ENCODE measurements around the gene CLMN. TPM values are rescaled to one million over a fixed set of nuclear protein-coding genes. Genes with fewer than 3 reads are reported as not detected.

Gene CLMN
- total and polyA plus RNA-seq, 10 of the 15 experiments (the other 5 are each of a cell fraction or from before 2014, with no cell fraction given): 7.8 to 49.3 (median 18.5) TPM

DNA sequence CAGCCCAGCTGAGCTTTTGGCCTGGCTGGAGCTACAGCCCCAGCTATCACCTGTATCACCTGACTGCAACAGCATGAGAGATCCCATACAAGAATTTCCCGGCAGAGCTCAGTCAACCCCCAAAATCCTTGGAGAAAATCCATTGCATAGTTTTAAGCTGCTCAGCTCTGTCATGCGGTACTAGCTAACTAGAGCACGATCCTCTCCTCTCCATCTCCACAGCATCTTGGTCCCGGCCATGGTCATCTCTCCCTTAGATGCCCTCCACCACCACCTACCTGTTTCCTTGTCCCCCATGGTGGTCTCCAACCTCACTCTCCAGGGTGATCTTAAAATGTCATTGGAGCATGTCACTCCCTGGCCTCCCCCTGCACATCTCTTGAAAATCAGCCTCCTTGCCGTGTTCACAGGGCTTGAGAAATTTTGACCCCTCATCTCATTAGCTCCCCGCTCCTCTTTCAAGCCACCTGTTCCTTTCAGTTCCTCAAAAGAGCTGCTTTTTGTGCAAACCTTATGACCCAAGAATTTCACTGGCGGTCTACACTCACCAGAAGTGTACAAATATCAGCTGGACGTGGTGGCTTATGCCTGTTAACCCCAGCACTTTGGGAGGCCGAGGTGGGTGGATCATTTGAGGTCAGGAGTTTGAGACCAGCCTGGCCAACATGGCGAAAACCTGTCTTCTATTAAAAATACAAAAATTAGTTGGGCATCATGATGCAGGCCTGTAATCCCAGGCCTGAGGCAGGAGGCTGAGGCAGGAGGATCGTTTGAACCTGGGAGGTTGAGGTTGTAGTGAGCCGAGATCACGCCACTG, 8.1 kb upstream of the CLMN start (continued):
- TF ChIP-seq, protein P1, sequence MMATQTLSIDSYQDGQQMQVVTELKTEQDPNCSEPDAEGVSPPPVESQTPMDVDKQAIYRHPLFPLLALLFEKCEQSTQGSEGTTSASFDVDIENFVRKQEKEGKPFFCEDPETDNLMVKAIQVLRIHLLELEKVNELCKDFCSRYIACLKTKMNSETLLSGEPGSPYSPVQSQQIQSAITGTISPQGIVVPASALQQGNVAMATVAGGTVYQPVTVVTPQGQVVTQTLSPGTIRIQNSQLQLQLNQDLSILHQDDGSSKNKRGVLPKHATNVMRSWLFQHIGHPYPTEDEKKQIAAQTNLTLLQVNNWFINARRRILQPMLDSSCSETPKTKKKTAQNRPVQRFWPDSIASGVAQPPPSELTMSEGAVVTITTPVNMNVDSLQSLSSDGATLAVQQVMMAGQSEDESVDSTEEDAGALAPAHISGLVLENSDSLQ (IDR thresholded peaks at IDR 0.05): peak; percentile 55
- TF ChIP-seq, protein P2, sequence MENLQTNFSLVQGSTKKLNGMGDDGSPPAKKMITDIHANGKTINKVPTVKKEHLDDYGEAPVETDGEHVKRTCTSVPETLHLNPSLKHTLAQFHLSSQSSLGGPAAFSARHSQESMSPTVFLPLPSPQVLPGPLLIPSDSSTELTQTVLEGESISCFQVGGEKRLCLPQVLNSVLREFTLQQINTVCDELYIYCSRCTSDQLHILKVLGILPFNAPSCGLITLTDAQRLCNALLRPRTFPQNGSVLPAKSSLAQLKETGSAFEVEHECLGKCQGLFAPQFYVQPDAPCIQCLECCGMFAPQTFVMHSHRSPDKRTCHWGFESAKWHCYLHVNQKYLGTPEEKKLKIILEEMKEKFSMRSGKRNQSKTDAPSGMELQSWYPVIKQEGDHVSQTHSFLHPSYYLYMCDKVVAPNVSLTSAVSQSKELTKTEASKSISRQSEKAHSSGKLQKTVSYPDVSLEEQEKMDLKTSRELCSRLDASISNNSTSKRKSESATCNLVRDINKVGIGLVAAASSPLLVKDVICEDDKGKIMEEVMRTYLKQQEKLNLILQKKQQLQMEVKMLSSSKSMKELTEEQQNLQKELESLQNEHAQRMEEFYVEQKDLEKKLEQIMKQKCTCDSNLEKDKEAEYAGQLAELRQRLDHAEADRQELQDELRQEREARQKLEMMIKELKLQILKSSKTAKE (IDR thresholded peaks at IDR 0.05; ENCODE audit: low read depth, poor library complexity, severe bottlenecking): peak; percentile 93
- TF ChIP-seq, protein P3, sequence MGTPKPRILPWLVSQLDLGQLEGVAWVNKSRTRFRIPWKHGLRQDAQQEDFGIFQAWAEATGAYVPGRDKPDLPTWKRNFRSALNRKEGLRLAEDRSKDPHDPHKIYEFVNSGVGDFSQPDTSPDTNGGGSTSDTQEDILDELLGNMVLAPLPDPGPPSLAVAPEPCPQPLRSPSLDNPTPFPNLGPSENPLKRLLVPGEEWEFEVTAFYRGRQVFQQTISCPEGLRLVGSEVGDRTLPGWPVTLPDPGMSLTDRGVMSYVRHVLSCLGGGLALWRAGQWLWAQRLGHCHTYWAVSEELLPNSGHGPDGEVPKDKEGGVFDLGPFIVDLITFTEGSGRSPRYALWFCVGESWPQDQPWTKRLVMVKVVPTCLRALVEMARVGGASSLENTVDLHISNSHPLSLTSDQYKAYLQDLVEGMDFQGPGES (IDR thresholded peaks at IDR 0.05): no peak
- peak in 1 of 2 experiments; percentile 81; a peak in 2 of 3 replicates for TF ChIP-seq EGR1 (IDR thresholded peaks at IDR 0.05; ENCODE audit: borderline replicate concordance in 1 of 2, low read depth in 2 of 2, low read length in 2 of 2)
- TF ChIP-seq, protein P4, sequence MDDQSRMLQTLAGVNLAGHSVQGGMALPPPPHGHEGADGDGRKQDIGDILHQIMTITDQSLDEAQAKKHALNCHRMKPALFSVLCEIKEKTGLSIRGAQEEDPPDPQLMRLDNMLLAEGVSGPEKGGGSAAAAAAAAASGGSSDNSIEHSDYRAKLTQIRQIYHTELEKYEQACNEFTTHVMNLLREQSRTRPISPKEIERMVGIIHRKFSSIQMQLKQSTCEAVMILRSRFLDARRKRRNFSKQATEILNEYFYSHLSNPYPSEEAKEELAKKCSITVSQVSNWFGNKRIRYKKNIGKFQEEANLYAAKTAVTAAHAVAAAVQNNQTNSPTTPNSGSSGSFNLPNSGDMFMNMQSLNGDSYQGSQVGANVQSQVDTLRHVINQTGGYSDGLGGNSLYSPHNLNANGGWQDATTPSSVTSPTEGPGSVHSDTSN (IDR thresholded peaks at IDR 0.05; ENCODE audit: insufficient replicate concordance, low read depth, low read length): peak; percentile 47
- TF ChIP-seq BMI1 (IDR thresholded peaks at IDR 0.05; ENCODE audit: borderline replicate concordance): peak; percentile 87
- TF ChIP-seq FOS (IDR thresholded peaks at IDR 0.05; ENCODE audit: borderline replicate concordance, extremely low read depth, insufficient read length): no peak
- TF ChIP-seq FOXK2 (IDR thresholded peaks at IDR 0.05): no peak
- TF ChIP-seq SRF (IDR thresholded peaks at IDR 0.05; ENCODE audit: low read depth in 2 of 2, low read length in 2 of 2): 0 out of 4 replicates have a peak, but pooled peaks of 1 of the 2 experiments have one; percentile 12
- TF ChIP-seq, protein P5, sequence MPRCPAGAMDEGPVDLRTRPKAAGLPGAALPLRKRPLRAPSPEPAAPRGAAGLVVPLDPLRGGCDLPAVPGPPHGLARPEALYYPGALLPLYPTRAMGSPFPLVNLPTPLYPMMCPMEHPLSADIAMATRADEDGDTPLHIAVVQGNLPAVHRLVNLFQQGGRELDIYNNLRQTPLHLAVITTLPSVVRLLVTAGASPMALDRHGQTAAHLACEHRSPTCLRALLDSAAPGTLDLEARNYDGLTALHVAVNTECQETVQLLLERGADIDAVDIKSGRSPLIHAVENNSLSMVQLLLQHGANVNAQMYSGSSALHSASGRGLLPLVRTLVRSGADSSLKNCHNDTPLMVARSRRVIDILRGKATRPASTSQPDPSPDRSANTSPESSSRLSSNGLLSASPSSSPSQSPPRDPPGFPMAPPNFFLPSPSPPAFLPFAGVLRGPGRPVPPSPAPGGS (IDR thresholded peaks at IDR 0.05; ENCODE audit: borderline replicate concordance, insufficient read depth, low read depth, low read length, poor library complexity, severe bottlenecking): peak; percentile 88
- TF ChIP-seq SPI1 (IDR thresholded peaks at IDR 0.05; ENCODE audit: borderline replicate concordance, insufficient read depth, low read depth, low read length): peak; percentile 99
- TF ChIP-seq, protein P6, sequence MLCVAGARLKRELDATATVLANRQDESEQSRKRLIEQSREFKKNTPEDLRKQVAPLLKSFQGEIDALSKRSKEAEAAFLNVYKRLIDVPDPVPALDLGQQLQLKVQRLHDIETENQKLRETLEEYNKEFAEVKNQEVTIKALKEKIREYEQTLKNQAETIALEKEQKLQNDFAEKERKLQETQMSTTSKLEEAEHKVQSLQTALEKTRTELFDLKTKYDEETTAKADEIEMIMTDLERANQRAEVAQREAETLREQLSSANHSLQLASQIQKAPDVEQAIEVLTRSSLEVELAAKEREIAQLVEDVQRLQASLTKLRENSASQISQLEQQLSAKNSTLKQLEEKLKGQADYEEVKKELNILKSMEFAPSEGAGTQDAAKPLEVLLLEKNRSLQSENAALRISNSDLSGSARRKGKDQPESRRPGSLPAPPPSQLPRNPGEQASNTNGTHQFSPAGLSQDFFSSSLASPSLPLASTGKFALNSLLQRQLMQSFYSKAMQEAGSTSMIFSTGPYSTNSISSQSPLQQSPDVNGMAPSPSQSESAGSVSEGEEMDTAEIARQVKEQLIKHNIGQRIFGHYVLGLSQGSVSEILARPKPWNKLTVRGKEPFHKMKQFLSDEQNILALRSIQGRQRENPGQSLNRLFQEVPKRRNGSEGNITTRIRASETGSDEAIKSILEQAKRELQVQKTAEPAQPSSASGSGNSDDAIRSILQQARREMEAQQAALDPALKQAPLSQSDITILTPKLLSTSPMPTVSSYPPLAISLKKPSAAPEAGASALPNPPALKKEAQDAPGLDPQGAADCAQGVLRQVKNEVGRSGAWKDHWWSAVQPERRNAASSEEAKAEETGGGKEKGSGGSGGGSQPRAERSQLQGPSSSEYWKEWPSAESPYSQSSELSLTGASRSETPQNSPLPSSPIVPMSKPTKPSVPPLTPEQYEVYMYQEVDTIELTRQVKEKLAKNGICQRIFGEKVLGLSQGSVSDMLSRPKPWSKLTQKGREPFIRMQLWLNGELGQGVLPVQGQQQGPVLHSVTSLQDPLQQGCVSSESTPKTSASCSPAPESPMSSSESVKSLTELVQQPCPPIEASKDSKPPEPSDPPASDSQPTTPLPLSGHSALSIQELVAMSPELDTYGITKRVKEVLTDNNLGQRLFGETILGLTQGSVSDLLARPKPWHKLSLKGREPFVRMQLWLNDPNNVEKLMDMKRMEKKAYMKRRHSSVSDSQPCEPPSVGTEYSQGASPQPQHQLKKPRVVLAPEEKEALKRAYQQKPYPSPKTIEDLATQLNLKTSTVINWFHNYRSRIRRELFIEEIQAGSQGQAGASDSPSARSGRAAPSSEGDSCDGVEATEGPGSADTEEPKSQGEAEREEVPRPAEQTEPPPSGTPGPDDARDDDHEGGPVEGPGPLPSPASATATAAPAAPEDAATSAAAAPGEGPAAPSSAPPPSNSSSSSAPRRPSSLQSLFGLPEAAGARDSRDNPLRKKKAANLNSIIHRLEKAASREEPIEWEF (IDR thresholded peaks at IDR 0.05; ENCODE audit: insufficient replicate concordance, low read depth, low read length): no peak
- peak; percentile 99 for TF ChIP-seq DPF2 (IDR thresholded peaks at IDR 0.05)
- TF ChIP-seq POU2F2 (IDR thresholded peaks at IDR 0.05; ENCODE audit: borderline replicate concordance, low read depth, low read length): peak; percentile 86; the same call in 2 of the 3 replicates

All from GM12878 (cell line).